HG03378 (cell line): ENCODE measurements around the gene GTPBP6.
"Not testable (repeated sequence)": the region's sequence is repeated elsewhere in the genome, so short reads cannot be mapped to it uniquely, and the experiment has no call there.

Experiments used
- ATAC-seq: cut with Tn5 transposase; IDR thresholded peaks from one replicate; pipeline ENCODE4 v1.9.1; 2021; ENCODE audit warnings: mild to moderate bottlenecking, moderate library complexity; ENCODE audit not compliant: unreplicated experiment

GTPBP6 gene

GRCh38 chrX:317424-318067 is 1.1 kb downstream of the GTPBP6 start:
- ATAC-seq: no peak

- ATAC-seq: no peak
Observed at GRCh38 chrX:316351-317325, 2.0 kb downstream of the GTPBP6 start.

GRCh38 chrX:314781-315595 is 3.6 kb downstream of the GTPBP6 start:
- ATAC-seq: no peak

GRCh38 chrX:314049-314448 is 4.5 kb downstream of the GTPBP6 start:
- no peak for ATAC-seq

- ATAC-seq: no peak
Observed at GRCh38 chrX:313546-313945, 5.0 kb downstream of the GTPBP6 start.

GRCh38 chrX:312621-313331 is 5.8 kb downstream of the GTPBP6 start:
- ATAC-seq: no peak

- ATAC-seq: no peak
Observed at GRCh38 chrX:311156-312129, 7.2 kb downstream of the GTPBP6 start.

- no peak for ATAC-seq
Observed at GRCh38 chrX:310621-311155, 7.9 kb downstream of the GTPBP6 start.

GRCh38 chrX:308821-309520 is 9.6 kb downstream of the GTPBP6 start:
- ATAC-seq: no peak

GRCh38 chrX:307261-308111 is 11.1 kb downstream of the GTPBP6 start:
- no peak for ATAC-seq

GRCh38 chrX:306614-307251 is 11.9 kb downstream of the GTPBP6 start:
- not testable (repeated sequence) for ATAC-seq

- ATAC-seq: not testable (repeated sequence)
Observed at GRCh38 chrX:305781-306613, 12.6 kb downstream of the GTPBP6 start.

- ATAC-seq: no peak
Observed at GRCh38 chrX:302975-303374, 15.6 kb downstream of the GTPBP6 start.

- no peak for ATAC-seq
Observed at GRCh38 chrX:300334-300733, 18.3 kb downstream of the GTPBP6 start.

- ATAC-seq: no peak
Observed at GRCh38 chrX:298993-299392, 19.6 kb downstream of the GTPBP6 start.

GRCh38 chrX:295136-295535 is 23.5 kb downstream of the GTPBP6 start:
- ATAC-seq: no peak
